Iris pigment epithelial cell (primary cell): ENCODE results near the gene CSF3R.
A peak's percentile ranks its signal among the peaks of the same experiment; 100 is the strongest.
"Not testable (repeated sequence)": the region's sequence is repeated elsewhere in the genome, so short reads cannot be mapped to it uniquely, and the experiment has no call there.

Source experiments
- DNase-seq: peaks from one replicate; pipeline ENCODE4 v3.0.0-alpha.2; 2011; ENCODE audit warnings: low read depth

CSF3R gene

GRCh38 chr1:36513676-36514473 lies 31.2 kb upstream of the CSF3R start:
- DNase-seq: no peak

GRCh38 chr1:36512842-36513241 lies 30.1 kb upstream of the CSF3R start:
- no peak for DNase-seq

GRCh38 chr1:36511804-36512798 lies 29.4 kb upstream of the CSF3R start:
- no peak for DNase-seq

- not testable (repeated sequence) for DNase-seq
These were observed 28.5 kb upstream of the CSF3R start for GRCh38 chr1:36511220-36511619.

- no peak for DNase-seq
These were observed 27.7 kb upstream of the CSF3R start for GRCh38 chr1:36510418-36510817.

GRCh38 chr1:36508257-36508656 lies 25.5 kb upstream of the CSF3R start:
- no peak for DNase-seq

GRCh38 chr1:36506276-36506920 lies 23.7 kb upstream of the CSF3R start:
- no peak for DNase-seq

GRCh38 chr1:36503733-36504132 lies 21.0 kb upstream of the CSF3R start:
- DNase-seq: no peak

- no peak for DNase-seq
These were observed 20.4 kb upstream of the CSF3R start for GRCh38 chr1:36503159-36503558.

GRCh38 chr1:36502616-36503015 lies 19.9 kb upstream of the CSF3R start:
- no peak for DNase-seq

- not testable (repeated sequence) for DNase-seq
These were observed 19.2 kb upstream of the CSF3R start for GRCh38 chr1:36501911-36502310.

- DNase-seq: peak; percentile 61
These were observed 14.5 kb upstream of the CSF3R start for GRCh38 chr1:36497207-36497606.

- no peak for DNase-seq
These were observed 12.3 kb upstream of the CSF3R start for GRCh38 chr1:36494971-36495370.

GRCh38 chr1:36493524-36493923 lies 10.8 kb upstream of the CSF3R start:
- DNase-seq: no peak

- DNase-seq: no peak
These were observed 9.8 kb upstream of the CSF3R start for GRCh38 chr1:36492491-36492890.

GRCh38 chr1:36489258-36490051 lies 6.7 kb upstream of the CSF3R start:
- DNase-seq: not testable (repeated sequence)

GRCh38 chr1:36487906-36488305 lies 5.2 kb upstream of the CSF3R start:
- DNase-seq: no peak

- DNase-seq: not testable (repeated sequence)
These were observed 4.6 kb upstream of the CSF3R start for GRCh38 chr1:36487336-36487725.

- DNase-seq: peak; percentile 85
These were observed 4.0 kb upstream of the CSF3R start for GRCh38 chr1:36486439-36487335.

GRCh38 chr1:36486093-36486438 lies 3.4 kb upstream of the CSF3R start:
- no peak for DNase-seq

- no peak for DNase-seq
These were observed 1.4 kb upstream of the CSF3R start for GRCh38 chr1:36484099-36484498.
